ENCODE measurements around the gene FMO1.

DNA sequence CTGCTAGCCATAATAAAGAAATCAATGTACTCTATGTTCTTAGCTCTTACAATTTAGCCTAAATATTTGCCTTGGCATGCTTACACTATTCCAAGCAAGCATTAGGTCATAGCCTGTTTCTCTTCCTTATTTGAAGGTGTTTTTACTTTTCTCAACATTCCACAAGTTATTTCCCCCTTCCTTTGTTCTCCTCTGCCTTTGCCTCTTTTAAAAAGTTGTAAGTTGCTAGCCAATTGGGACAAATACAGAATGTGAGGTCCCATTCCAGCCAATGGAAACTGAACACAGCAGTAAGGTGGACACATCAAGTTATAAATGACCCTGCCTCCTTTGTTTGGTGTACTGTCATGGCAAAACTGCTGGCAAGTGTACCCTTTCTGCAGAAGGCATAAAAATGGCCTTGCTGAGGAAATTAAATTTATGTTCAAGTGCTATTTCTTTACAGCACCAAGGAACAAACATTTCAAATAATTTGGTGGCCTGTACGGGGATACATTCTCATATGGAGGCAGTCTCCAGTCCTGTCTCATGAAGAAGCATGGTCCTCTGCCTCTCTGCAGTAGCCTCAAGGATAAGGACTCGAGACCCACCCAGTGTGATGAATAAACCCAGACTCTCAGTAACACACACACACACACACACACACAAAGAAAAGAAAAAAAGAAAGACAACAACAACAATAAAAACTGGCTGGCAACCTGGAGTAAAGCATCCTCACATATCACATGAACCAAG is 28.8 kb upstream of the FMO1 start:
- TF ChIP-seq POLR2A (IDR thresholded peaks at IDR 0.05; ENCODE audit: borderline replicate concordance, extremely low read depth, insufficient read depth, insufficient read length), result no peak
- TF ChIP-seq, protein P1, sequence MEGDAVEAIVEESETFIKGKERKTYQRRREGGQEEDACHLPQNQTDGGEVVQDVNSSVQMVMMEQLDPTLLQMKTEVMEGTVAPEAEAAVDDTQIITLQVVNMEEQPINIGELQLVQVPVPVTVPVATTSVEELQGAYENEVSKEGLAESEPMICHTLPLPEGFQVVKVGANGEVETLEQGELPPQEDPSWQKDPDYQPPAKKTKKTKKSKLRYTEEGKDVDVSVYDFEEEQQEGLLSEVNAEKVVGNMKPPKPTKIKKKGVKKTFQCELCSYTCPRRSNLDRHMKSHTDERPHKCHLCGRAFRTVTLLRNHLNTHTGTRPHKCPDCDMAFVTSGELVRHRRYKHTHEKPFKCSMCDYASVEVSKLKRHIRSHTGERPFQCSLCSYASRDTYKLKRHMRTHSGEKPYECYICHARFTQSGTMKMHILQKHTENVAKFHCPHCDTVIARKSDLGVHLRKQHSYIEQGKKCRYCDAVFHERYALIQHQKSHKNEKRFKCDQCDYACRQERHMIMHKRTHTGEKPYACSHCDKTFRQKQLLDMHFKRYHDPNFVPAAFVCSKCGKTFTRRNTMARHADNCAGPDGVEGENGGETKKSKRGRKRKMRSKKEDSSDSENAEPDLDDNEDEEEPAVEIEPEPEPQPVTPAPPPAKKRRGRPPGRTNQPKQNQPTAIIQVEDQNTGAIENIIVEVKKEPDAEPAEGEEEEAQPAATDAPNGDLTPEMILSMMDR (IDR thresholded peaks at IDR 0.05 in 2 of 3, conservative IDR thresholded peaks at IDR 0.05 in 1 of 3; ENCODE audit: borderline replicate concordance in 1 of 3, insufficient read depth in 1 of 3, low read depth in 2 of 3, low read length in 2 of 3), result no peak

All from HCT116 (cell line).